ENCODE measurements around the gene STX18. TPM values are rescaled to one million over a fixed set of nuclear protein-coding genes. Genes with fewer than 3 reads are reported as not detected.

The STX18 gene
- total and polyA plus RNA-seq, 2 experiments from 2014 or later = 15.9 to 18.1 TPM

DNA sequence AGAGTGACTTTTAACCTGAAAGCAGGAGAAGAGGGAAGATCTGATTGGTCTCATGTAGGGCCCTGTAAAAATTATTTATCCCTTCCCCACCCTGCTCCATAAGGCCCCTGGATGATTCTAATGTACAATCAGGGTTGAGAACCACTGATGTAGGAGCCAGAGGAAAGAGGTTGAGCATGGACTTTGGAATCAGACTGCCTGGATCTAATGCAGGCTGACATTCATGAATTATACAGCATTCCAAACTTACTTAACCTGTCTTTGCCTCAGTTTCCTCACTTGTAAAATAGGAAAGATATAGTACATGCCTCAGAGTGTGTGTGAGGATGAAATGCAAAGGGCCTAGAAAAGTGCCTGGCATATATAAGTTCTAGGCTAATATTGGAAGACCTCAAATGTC, 47.0 kb downstream of the STX18 start:
- H3K9me3 Mint-ChIP-seq = no peaks in the 10 kb centered on the region
- H3K4me2 ChIP-seq = no peak overlapping the region
- peaks cover 15% of the 10 kb centered on the region for H3K4me1 Mint-ChIP-seq
- H3K27me3 ChIP-seq (ENCODE audit: insufficient read depth) = no peaks in the 10 kb centered on the region
- no peaks in the 10 kb centered on the region for H3F3A ChIP-seq (replicated peaks; ENCODE audit: low read depth)
- ATAC-seq (no peak), DNase-seq (ENCODE audit: low spot score) (no peak)
- H3K36me3 ChIP-seq (ENCODE audit: insufficient read depth) = no peaks in the 10 kb centered on the region
- no peaks in the 10 kb centered on the region for H3K79me2 ChIP-seq (replicated peaks; ENCODE audit: insufficient read depth)
- no peaks in the 10 kb centered on the region for H4K20me1 ChIP-seq (replicated peaks; ENCODE audit: insufficient read depth)
- H3K27ac Mint-ChIP-seq = no peak overlapping the region
- no peaks in the 10 kb centered on the region for H3K9me2 ChIP-seq (ENCODE audit: insufficient read depth)
- no peak overlapping the region for H2AFZ ChIP-seq
- TF ChIP-seq, protein P1, sequence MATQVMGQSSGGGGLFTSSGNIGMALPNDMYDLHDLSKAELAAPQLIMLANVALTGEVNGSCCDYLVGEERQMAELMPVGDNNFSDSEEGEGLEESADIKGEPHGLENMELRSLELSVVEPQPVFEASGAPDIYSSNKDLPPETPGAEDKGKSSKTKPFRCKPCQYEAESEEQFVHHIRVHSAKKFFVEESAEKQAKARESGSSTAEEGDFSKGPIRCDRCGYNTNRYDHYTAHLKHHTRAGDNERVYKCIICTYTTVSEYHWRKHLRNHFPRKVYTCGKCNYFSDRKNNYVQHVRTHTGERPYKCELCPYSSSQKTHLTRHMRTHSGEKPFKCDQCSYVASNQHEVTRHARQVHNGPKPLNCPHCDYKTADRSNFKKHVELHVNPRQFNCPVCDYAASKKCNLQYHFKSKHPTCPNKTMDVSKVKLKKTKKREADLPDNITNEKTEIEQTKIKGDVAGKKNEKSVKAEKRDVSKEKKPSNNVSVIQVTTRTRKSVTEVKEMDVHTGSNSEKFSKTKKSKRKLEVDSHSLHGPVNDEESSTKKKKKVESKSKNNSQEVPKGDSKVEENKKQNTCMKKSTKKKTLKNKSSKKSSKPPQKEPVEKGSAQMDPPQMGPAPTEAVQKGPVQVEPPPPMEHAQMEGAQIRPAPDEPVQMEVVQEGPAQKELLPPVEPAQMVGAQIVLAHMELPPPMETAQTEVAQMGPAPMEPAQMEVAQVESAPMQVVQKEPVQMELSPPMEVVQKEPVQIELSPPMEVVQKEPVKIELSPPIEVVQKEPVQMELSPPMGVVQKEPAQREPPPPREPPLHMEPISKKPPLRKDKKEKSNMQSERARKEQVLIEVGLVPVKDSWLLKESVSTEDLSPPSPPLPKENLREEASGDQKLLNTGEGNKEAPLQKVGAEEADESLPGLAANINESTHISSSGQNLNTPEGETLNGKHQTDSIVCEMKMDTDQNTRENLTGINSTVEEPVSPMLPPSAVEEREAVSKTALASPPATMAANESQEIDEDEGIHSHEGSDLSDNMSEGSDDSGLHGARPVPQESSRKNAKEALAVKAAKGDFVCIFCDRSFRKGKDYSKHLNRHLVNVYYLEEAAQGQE (IDR thresholded peaks at IDR 0.05; ENCODE audit: unreplicated experiment) = no peak
- TF ChIP-seq EZH2 (IDR thresholded peaks at IDR 0.05; ENCODE audit: low read depth, unreplicated experiment) (no peak), ETS1 (IDR thresholded peaks at IDR 0.05) (no peak), POLR2AphosphoS5 (IDR thresholded peaks at IDR 0.05; ENCODE audit: low read depth) (no peak), CREB1 (CRISPR knock-in tag; IDR thresholded peaks at IDR 0.05; ENCODE audit: low read depth) (no peak), ZNF114 (CRISPR knock-in tag; IDR thresholded peaks at IDR 0.05) (no peak), NANOG (IDR thresholded peaks at IDR 0.05; ENCODE audit: borderline replicate concordance) (no peak), EZH2phosphoT487 (IDR thresholded peaks at IDR 0.05; ENCODE audit: unreplicated experiment) (no peak), STAT1 (IDR thresholded peaks at IDR 0.05; ENCODE audit: unreplicated experiment) (no peak)
- TF ChIP-seq, protein P2, sequence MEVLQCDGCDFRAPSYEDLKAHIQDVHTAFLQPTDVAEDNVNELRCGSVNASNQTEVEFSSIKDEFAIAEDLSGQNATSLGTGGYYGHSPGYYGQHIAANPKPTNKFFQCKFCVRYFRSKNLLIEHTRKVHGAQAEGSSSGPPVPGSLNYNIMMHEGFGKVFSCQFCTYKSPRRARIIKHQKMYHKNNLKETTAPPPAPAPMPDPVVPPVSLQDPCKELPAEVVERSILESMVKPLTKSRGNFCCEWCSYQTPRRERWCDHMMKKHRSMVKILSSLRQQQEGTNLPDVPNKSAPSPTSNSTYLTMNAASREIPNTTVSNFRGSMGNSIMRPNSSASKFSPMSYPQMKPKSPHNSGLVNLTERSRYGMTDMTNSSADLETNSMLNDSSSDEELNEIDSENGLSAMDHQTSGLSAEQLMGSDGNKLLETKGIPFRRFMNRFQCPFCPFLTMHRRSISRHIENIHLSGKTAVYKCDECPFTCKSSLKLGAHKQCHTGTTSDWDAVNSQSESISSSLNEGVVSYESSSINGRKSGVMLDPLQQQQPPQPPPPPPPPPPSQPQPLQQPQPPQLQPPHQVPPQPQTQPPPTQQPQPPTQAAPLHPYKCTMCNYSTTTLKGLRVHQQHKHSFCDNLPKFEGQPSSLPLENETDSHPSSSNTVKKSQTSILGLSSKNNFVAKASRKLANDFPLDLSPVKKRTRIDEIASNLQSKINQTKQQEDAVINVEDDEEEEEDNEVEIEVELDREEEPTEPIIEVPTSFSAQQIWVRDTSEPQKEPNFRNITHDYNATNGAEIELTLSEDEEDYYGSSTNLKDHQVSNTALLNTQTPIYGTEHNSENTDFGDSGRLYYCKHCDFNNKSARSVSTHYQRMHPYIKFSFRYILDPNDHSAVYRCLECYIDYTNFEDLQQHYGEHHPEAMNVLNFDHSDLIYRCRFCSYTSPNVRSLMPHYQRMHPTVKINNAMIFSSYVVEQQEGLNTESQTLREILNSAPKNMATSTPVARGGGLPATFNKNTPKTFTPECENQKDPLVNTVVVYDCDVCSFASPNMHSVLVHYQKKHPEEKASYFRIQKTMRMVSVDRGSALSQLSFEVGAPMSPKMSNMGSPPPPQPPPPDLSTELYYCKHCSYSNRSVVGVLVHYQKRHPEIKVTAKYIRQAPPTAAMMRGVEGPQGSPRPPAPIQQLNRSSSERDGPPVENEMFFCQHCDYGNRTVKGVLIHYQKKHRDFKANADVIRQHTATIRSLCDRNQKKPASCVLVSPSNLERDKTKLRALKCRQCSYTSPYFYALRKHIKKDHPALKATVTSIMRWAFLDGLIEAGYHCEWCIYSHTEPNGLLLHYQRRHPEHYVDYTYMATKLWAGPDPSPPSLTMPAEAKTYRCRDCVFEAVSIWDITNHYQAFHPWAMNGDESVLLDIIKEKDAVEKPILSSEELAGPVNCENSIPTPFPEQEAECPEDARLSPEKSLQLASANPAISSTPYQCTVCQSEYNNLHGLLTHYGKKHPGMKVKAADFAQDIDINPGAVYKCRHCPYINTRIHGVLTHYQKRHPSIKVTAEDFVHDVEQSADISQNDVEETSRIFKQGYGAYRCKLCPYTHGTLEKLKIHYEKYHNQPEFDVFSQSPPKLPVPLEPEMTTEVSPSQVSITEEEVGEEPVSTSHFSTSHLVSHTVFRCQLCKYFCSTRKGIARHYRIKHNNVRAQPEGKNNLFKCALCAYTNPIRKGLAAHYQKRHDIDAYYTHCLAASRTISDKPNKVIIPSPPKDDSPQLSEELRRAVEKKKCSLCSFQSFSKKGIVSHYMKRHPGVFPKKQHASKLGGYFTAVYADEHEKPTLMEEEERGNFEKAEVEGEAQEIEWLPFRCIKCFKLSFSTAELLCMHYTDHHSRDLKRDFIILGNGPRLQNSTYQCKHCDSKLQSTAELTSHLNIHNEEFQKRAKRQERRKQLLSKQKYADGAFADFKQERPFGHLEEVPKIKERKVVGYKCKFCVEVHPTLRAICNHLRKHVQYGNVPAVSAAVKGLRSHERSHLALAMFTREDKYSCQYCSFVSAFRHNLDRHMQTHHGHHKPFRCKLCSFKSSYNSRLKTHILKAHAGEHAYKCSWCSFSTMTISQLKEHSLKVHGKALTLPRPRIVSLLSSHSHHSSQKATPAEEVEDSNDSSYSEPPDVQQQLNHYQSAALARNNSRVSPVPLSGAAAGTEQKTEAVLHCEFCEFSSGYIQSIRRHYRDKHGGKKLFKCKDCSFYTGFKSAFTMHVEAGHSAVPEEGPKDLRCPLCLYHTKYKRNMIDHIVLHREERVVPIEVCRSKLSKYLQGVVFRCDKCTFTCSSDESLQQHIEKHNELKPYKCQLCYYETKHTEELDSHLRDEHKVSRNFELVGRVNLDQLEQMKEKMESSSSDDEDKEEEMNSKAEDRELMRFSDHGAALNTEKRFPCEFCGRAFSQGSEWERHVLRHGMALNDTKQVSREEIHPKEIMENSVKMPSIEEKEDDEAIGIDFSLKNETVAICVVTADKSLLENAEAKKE (CRISPR knock-in tag; IDR thresholded peaks at IDR 0.05) = no peak
- no peak overlapping the region for H3K4me3 Mint-ChIP-seq
- no peaks in the 10 kb centered on the region for H3K36me3 Mint-ChIP-seq (ENCODE audit: low read depth)
- no peak overlapping the region for H3K4me3 ChIP-seq
- H3K4me1 ChIP-seq (ENCODE audit: insufficient read depth) = peaks cover 11% of the 10 kb centered on the region
- no peaks in the 10 kb centered on the region for H3K27me3 Mint-ChIP-seq (ENCODE audit: insufficient read depth, low read depth, poor library complexity)
- H3K27ac ChIP-seq (ENCODE audit: low read depth) = no peak overlapping the region
